Activated T-helper 17 cell treated with anti-CD3 and anti-CD28 coated beads, Interleukin-2, amount 50 U/mL, for 72 hours (primary cell): ENCODE measurements around the gene HLA-DMB. TPM values are rescaled to one million over a fixed set of nuclear protein-coding genes. Genes with fewer than 3 reads are reported as not detected.
A peak's percentile ranks its signal among the peaks of the same experiment; 100 is the strongest.

Source experiments
- ATAC-seq: fragments of 150-1000 bp; cut with Tn5 transposase; replicated peaks from 2 replicates; pipeline ENCODE4 v1.10.0; 2021; ENCODE audit warnings: mild to moderate bottlenecking, moderate library complexity
- H3K27ac Mint-ChIP-seq: one replicate; pipeline ENCODE4 v1.8.0; 2022; ENCODE audit warnings: mixed read lengths
- H3K27me3 Mint-ChIP-seq: one replicate; pipeline ENCODE4 v1.8.0; 2022; ENCODE audit warnings: mixed read lengths
- H3K36me3 Mint-ChIP-seq: one replicate; pipeline ENCODE4 v1.8.0; 2022; ENCODE audit warnings: low read depth, mild to moderate bottlenecking, mixed read lengths
- H3K4me1 Mint-ChIP-seq: one replicate; pipeline ENCODE4 v1.8.0; 2022; ENCODE audit warnings: mixed read lengths
- H3K4me3 Mint-ChIP-seq: one replicate; pipeline ENCODE4 v1.8.0; 2022; ENCODE audit warnings: mild to moderate bottlenecking, mixed read lengths
- H3K9me3 Mint-ChIP-seq: one replicate; pipeline ENCODE4 v1.8.0; 2022; ENCODE audit warnings: mixed read lengths
- total RNA-seq, 2 donors: library from RNA; stranded (reverse); gene quantifications; one replicate each; pipeline ENCODE4 v1.2.3, GENCODE V29; 2022

The HLA-DMB gene
- total RNA-seq, 2 donors from 2014 or later: 2.7 to 17.7 TPM

GRCh38 chr6:32967151-32968091 lies 26.6 kb upstream of the HLA-DMB start:
- Mint-ChIP-seq H3K27me3 (no peaks in the 10 kb centered on the region), H3K36me3 (peaks cover 50% of the 10 kb centered on the region), H3K9me3 (no peaks in the 10 kb centered on the region), H3K4me3 (peak overlapping the region; percentile 84), H3K4me1 (peaks cover 30% of the 10 kb centered on the region), H3K27ac (peak overlapping the region; percentile 99)
- no peak for ATAC-seq

GRCh38 chr6:32964776-32965175 lies 23.9 kb upstream of the HLA-DMB start:
- H3K27ac Mint-ChIP-seq: no peak overlapping the region
- peaks cover 24% of the 10 kb centered on the region for H3K36me3 Mint-ChIP-seq
- no peaks in the 10 kb centered on the region for H3K27me3 Mint-ChIP-seq
- H3K4me1 Mint-ChIP-seq: peaks cover 44% of the 10 kb centered on the region
- no peaks in the 10 kb centered on the region for H3K9me3 Mint-ChIP-seq
- no peak overlapping the region for H3K4me3 Mint-ChIP-seq
- no peak for ATAC-seq

DNA sequence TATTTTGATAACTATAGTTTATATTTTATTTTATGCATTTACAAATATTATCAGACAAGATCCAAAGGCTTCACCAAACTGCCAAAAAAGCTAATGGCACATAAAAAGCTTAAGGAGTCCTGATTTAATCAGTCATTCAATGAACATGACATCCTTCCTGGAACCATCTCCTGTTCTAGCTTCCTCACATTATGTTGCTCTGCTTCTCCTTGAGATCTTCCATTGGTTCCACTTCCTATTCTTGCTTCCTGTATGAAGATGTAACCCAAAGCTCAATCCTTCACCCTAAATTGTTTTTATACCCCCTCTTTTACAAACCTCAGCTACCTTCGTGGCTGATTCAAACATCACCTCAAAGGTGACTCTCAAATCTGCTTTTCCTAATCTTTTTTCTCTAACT lies 23.0 kb upstream of the HLA-DMB start:
- H3K36me3 Mint-ChIP-seq: peaks cover 15% of the 10 kb centered on the region
- H3K4me3 Mint-ChIP-seq: no peak overlapping the region
- H3K9me3 Mint-ChIP-seq: no peaks in the 10 kb centered on the region
- ATAC-seq: no peak
- no peak overlapping the region for H3K27ac Mint-ChIP-seq
- H3K27me3 Mint-ChIP-seq: no peaks in the 10 kb centered on the region
- H3K4me1 Mint-ChIP-seq: peaks cover 44% of the 10 kb centered on the region

DNA sequence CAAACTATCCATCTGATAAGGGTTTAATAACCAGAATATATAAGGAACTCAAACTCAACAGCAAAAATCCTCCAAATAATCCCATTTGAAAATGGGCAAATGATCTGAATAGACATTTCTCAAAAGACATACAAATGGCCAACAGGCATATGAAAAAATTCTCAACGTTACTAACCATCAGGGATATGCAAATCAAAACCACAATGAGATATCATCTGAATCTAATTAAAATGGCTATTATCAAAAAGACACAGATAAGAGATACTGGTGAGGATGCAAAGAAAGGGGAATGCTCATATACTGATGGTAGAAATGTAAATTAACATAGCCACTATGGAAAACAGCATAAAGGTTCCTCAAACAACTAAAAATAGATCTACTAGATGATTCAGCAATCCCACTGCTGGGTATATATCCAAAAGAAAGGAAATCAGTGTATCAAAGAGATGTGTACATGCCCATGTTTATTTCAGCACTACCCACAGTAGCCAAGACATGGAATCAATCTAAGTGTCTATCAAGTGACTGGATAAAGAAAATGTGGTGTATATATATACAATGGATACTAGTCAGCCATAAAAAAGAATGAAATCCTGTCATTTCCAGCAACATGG lies 21.5 kb upstream of the HLA-DMB start:
- no peak overlapping the region for H3K27ac Mint-ChIP-seq
- ATAC-seq: no peak
- no peak overlapping the region for H3K4me3 Mint-ChIP-seq
- no peaks in the 10 kb centered on the region for H3K27me3 Mint-ChIP-seq
- H3K36me3 Mint-ChIP-seq: peaks cover 7% of the 10 kb centered on the region
- peaks cover 44% of the 10 kb centered on the region for H3K4me1 Mint-ChIP-seq
- H3K9me3 Mint-ChIP-seq: no peaks in the 10 kb centered on the region

GRCh38 chr6:32960563-32960962 lies 19.7 kb upstream of the HLA-DMB start:
- H3K9me3 Mint-ChIP-seq: no peaks in the 10 kb centered on the region
- no peaks in the 10 kb centered on the region for H3K27me3 Mint-ChIP-seq
- H3K27ac Mint-ChIP-seq: no peak overlapping the region
- H3K4me1 Mint-ChIP-seq: peaks cover 32% of the 10 kb centered on the region
- H3K36me3 Mint-ChIP-seq: no peaks in the 10 kb centered on the region
- ATAC-seq: no peak
- no peak overlapping the region for H3K4me3 Mint-ChIP-seq

- Mint-ChIP-seq H3K4me3 (no peak overlapping the region), H3K27ac (no peak overlapping the region), H3K27me3 (no peaks in the 10 kb centered on the region), H3K4me1 (peaks cover 32% of the 10 kb centered on the region), H3K9me3 (no peaks in the 10 kb centered on the region), H3K36me3 (no peaks in the 10 kb centered on the region)
- no peak for ATAC-seq
Measured at GRCh38 chr6:32956176-32956575, 15.3 kb upstream of the HLA-DMB start.

DNA sequence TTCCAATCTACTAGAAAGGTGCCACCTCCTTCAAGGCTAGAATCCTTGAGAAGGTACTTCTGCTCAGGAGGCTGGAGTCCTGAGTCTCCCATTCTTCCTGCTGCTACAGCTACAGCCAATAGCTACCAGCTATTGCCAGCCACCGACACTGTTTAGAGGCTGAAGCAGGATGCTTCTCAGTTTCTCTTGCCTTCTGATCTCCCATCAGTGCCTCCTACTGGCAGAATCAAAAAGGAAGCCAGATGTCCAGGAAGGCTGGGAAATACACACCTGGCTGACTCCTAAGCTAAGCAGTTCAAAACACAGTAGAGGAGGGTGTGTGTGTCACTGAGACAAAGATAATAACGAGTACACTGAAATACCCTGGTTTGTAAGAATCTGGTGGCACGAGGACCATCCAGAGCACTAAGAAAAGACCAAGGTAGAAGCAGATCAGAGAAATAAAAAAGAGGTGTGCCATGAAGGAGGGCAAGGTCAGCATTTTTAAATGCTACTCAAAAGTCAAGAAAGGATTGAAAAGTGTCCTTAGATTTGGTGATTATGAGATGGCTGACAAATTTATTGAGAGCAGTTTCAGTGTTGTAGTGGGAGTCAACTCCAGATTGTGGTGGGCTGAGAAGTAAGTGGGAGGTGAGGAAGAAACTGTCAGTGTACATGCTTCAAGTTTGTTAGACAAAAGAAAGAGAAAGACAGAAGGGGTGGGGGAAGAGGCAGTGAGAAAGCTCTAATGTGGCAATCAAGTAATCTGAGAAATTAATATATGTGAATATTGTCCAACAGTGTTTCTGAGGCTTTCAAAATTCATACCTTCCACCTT lies 14.4 kb upstream of the HLA-DMB start:
- Mint-ChIP-seq H3K27me3 (no peaks in the 10 kb centered on the region), H3K27ac (peak overlapping the region; percentile 56), H3K9me3 (no peaks in the 10 kb centered on the region), H3K4me1 (peaks cover 26% of the 10 kb centered on the region), H3K4me3 (peak overlapping the region; percentile 47), H3K36me3 (no peaks in the 10 kb centered on the region)
- peak; percentile 22 for ATAC-seq

- no peak overlapping the region for H3K27ac Mint-ChIP-seq
- no peaks in the 10 kb centered on the region for H3K9me3 Mint-ChIP-seq
Measured at GRCh38 chr6:32954267-32954666, 13.4 kb upstream of the HLA-DMB start.

GRCh38 chr6:32953775-32954174 lies 12.9 kb upstream of the HLA-DMB start:
- Mint-ChIP-seq H3K27ac (no peak overlapping the region), H3K9me3 (no peaks in the 10 kb centered on the region), H3K4me3 (peak overlapping the region; percentile 77), H3K4me1 (peaks cover 26% of the 10 kb centered on the region), H3K36me3 (no peaks in the 10 kb centered on the region), H3K27me3 (no peaks in the 10 kb centered on the region)
- ATAC-seq: no peak

More at GRCh38 chr6:32954267-32954666, 13.4 kb upstream of the HLA-DMB start:
- Mint-ChIP-seq H3K4me3 (no peak overlapping the region), H3K4me1 (peaks cover 26% of the 10 kb centered on the region), H3K27me3 (no peaks in the 10 kb centered on the region), H3K36me3 (no peaks in the 10 kb centered on the region)
- ATAC-seq: no peak

DNA sequence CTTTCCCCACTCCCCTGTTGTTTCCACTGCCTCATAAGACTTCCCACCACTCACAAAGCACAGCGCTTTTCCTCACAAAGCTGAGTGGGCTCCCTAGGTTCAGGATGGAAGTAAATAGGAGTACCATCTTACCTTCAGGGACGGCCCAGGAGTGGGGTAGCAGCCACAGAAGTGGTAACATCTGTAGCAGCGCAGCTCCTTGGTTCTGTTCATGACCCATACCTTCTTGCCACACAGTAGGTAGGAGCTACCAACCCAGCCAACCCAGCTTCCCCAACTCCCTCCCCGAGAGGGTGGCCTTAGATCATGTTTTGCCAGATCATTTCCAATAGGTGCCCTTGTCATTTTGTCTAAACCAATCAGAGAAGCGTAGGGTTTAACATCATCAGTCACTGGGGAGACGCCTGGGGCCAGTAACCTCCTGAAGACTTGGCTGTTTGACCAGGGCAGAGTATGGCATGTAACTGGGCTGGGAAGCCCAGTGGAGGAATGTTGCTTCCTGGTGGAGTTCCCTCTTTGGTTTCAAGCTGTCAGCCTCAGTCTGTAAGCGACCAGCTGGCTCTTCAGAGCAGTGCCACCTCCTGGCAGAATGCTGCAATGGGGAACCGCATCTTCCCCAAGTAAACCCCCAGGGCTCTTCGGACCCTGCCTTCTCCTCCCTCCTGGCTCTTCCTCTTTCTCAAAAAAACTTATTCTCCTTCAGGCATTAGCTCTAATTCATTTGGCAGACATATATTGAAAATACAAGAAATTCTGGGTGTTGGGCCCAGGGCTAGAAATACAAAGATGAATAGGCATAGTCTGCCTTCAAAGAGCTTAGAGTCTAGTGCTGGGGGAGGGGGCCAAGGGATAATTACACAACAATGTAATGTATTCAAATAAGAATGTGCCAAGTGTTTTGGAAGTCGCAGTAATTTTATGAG lies 12.2 kb upstream of the HLA-DMB start, which contains the start of gene HLA-DMA:
TSS of gene HLA-DMA (minus strand) at position 281 of the 923 bp plus-strand sequence. CDS start at position 220, 61 bp downstream.
- peaks cover 31% of the 10 kb centered on the region for H3K4me1 Mint-ChIP-seq
- no peaks in the 10 kb centered on the region for H3K9me3 Mint-ChIP-seq
- H3K27ac Mint-ChIP-seq: peak within 1 kb of the TSS; percentile 72
- no peaks in the 10 kb centered on the region for H3K36me3 Mint-ChIP-seq
- ATAC-seq: peak; percentile 98
- H3K27me3 Mint-ChIP-seq: no peaks in the 10 kb centered on the region
- H3K4me3 Mint-ChIP-seq: peak within 1 kb of the TSS; percentile 77

- ATAC-seq: no peak
- no peaks in the 10 kb centered on the region for H3K27me3 Mint-ChIP-seq
- no peaks in the 10 kb centered on the region for H3K36me3 Mint-ChIP-seq
- no peak overlapping the region for H3K27ac Mint-ChIP-seq
- peaks cover 33% of the 10 kb centered on the region for H3K4me1 Mint-ChIP-seq
- no peak overlapping the region for H3K4me3 Mint-ChIP-seq
- H3K9me3 Mint-ChIP-seq: no peaks in the 10 kb centered on the region
Measured at GRCh38 chr6:32950449-32950848, 9.6 kb upstream of the HLA-DMB start.

- Mint-ChIP-seq H3K4me3 (no peak overlapping the region), H3K9me3 (no peaks in the 10 kb centered on the region), H3K4me1 (peaks cover 32% of the 10 kb centered on the region), H3K27me3 (no peaks in the 10 kb centered on the region), H3K36me3 (no peaks in the 10 kb centered on the region), H3K27ac (no peak overlapping the region)
- no peak for ATAC-seq
Measured at GRCh38 chr6:32950010-32950409, 9.2 kb upstream of the HLA-DMB start.

DNA sequence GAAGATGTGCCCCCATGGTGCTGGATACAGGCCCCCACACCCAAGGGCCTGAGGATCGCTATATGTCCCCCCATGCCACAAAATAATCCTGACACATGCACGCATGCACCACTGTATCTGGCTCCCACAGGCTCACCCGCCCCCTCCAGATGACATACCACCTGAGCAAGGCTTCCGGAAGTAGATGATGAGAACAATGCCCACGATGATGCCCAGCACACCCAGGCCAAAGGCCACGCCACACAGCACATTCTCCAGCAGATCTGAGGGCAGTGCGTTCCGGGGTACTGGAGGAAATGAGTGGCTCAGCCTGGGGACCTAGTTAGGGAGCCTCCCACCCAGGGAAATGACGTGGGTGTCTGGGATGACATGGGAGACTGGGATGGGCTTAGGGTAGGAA lies 8.3 kb upstream of the HLA-DMB start:
- H3K9me3 Mint-ChIP-seq: no peaks in the 10 kb centered on the region
- no peaks in the 10 kb centered on the region for H3K27me3 Mint-ChIP-seq
- H3K4me1 Mint-ChIP-seq: peaks cover 36% of the 10 kb centered on the region

More for the DNA sequence above, 8.3 kb upstream of the HLA-DMB start:
- ATAC-seq: no peak
- H3K4me3 Mint-ChIP-seq: no peak overlapping the region
- H3K27ac Mint-ChIP-seq: no peak overlapping the region
- H3K36me3 Mint-ChIP-seq: no peaks in the 10 kb centered on the region
